SK-N-SH (cell line): ENCODE results near the gene ANKRD44.

Source experiments
- CHD2 ChIP-seq: fragments of 150-350 bp; IDR thresholded peaks from 2 replicates; pipeline ENCODE4 v1.6.1; 2018; ENCODE audit warnings: low read length; ENCODE audit not compliant: partially characterized antibody
- CTCF ChIP-seq: fragments of 200-600 bp; sonication (generic); IDR thresholded peaks from 2 replicates; pipeline ENCODE4 v1.6.1; 2017; ENCODE audit warnings: antibody characterized with exemption, mild to moderate bottlenecking, moderate library complexity
- EP300 ChIP-seq, 2 experiments: IDR thresholded peaks; 2 replicates each; pipeline versions ENCODE4 v1.4.0 to v1.6.1; 2012; ENCODE audit warnings: borderline replicate concordance in 1 of 2, low read depth in 1 of 2, low read length in 1 of 2
- FOXM1 ChIP-seq: IDR thresholded peaks from 2 replicates; pipeline ENCODE4 v1.4.0; 2012; ENCODE audit warnings: low read depth, mild to moderate bottlenecking
- GABPA ChIP-seq: IDR thresholded peaks from 2 replicates; pipeline ENCODE4 v1.4.0; 2012; ENCODE audit warnings: low read depth, mild to moderate bottlenecking
- MAX ChIP-seq: IDR thresholded peaks from 2 replicates; pipeline ENCODE4 v1.4.0; 2012; ENCODE audit warnings: low read depth
- POLR2AphosphoS5 ChIP-seq: IDR thresholded peaks from 2 replicates; pipeline ENCODE4 v1.6.1; 2012; ENCODE audit warnings: low read depth, low read length
- RFX5 ChIP-seq: IDR thresholded peaks from 2 replicates; pipeline ENCODE4 v1.6.1; 2012; ENCODE audit warnings: mild to moderate bottlenecking, improper control_type of control experiment, low read length
- TAF1 ChIP-seq: IDR thresholded peaks from 2 replicates; pipeline ENCODE4 v1.6.1; 2012; ENCODE audit warnings: low read depth, mild to moderate bottlenecking, low read length, moderate library complexity, borderline replicate concordance
- TF ChIP-seq, protein P1 (sequence below): IDR thresholded peaks from 2 replicates; pipeline ENCODE4 v1.6.1; 2012; ENCODE audit warnings: mild to moderate bottlenecking, low read depth, low read length, moderate library complexity

- no peak for TF ChIP-seq CTCF
- no peak for TF ChIP-seq GABPA
- TF ChIP-seq TAF1 = no peak
- TF ChIP-seq POLR2AphosphoS5 = no peak
- no peak for TF ChIP-seq MAX
- TF ChIP-seq FOXM1 = no peak
- no peak for TF ChIP-seq CHD2
- no peak for TF ChIP-seq RFX5
- TF ChIP-seq, protein P1, sequence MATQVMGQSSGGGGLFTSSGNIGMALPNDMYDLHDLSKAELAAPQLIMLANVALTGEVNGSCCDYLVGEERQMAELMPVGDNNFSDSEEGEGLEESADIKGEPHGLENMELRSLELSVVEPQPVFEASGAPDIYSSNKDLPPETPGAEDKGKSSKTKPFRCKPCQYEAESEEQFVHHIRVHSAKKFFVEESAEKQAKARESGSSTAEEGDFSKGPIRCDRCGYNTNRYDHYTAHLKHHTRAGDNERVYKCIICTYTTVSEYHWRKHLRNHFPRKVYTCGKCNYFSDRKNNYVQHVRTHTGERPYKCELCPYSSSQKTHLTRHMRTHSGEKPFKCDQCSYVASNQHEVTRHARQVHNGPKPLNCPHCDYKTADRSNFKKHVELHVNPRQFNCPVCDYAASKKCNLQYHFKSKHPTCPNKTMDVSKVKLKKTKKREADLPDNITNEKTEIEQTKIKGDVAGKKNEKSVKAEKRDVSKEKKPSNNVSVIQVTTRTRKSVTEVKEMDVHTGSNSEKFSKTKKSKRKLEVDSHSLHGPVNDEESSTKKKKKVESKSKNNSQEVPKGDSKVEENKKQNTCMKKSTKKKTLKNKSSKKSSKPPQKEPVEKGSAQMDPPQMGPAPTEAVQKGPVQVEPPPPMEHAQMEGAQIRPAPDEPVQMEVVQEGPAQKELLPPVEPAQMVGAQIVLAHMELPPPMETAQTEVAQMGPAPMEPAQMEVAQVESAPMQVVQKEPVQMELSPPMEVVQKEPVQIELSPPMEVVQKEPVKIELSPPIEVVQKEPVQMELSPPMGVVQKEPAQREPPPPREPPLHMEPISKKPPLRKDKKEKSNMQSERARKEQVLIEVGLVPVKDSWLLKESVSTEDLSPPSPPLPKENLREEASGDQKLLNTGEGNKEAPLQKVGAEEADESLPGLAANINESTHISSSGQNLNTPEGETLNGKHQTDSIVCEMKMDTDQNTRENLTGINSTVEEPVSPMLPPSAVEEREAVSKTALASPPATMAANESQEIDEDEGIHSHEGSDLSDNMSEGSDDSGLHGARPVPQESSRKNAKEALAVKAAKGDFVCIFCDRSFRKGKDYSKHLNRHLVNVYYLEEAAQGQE = no peak
- TF ChIP-seq EP300 (IDR thresholded peaks at IDR 0.05; ENCODE audit: borderline replicate concordance in 1 of 2, low read depth in 1 of 2, low read length in 1 of 2) = no peak
Measured at GRCh38 chr2:197011021-197011417, 299.6 kb downstream of the ANKRD44 start.
